Heart left ventricle (tissue), 13 donors: ENCODE results near the gene ECM2.

ENCODE experiments used
- CTCF ChIP-seq, 12 donors: fragments of 200-600 bp; sonication (generic) in 4 of 12; IDR thresholded peaks; one replicate each; pipeline versions ENCODE4 v1.5.0 to v1.8.0; 2018 to 2022; ENCODE audit warnings: antibody characterized with exemption in 12 of 12, mild to moderate bottlenecking in 5 of 12
- POLR2A ChIP-seq, 2 donors: fragments of 450-650 bp; IDR thresholded peaks; one replicate each; pipeline ENCODE4 v1.6.1; 2017; ENCODE audit warnings: antibody characterized with exemption in 2 of 2, mild to moderate bottlenecking in 2 of 2, moderate library complexity in 2 of 2
- donor health status: ischemic (EF 13 %, LVEDD 7.1; RV severe dilation, severe dysfunction).
- donor health status: DM: no; HTN: yes; CAD: no.
- donor health status: DM: no; HTN: no; CAD: no.
- donor health status: ischemic (EF 25% LVEDD 6.9; RV normal size, moderate dysfunction).
- donor health status: ischemic (EF 25% LVEDD 5.7; RV mildly dilated, moderate dysfunction).
- donor health status: ischemic (EF 35%, LVEDD 5.7; RV mildly dilated, moderate dysfunction).
- donor health status: nonischemic (EF 11% LVEDD 7.7; RV severe dilation, severe dysfunction).
- donor health status: DM: yes; HTN: yes; CAD: no.
- donor health status: PGD.
- donor health status: ischemic (EF 29% LVEDD 5.4; RV normal size, mild dysfunction).
- donor health status: nonischemic (EF 23%, LVEDD 6.1; RV moderate dilation, normal function).

GRCh38 chr9:92446536-92446935 lies 89.3 kb downstream of the ECM2 start:
- TF ChIP-seq CTCF (IDR thresholded peaks at IDR 0.05) (no peak), POLR2A (IDR thresholded peaks at IDR 0.05) (no peak)
